ENCODE data around the gene WDPCP.

GRCh38 chr2:63581298-63581961 lies 6.8 kb downstream of the WDPCP start:
- TF ChIP-seq CTCF (IDR thresholded peaks at IDR 0.05) (no peak), POLR2A (IDR thresholded peaks at IDR 0.05) (no peak)
